GM12878 (cell line): Measurements from ENCODE around the gene FAM193B. TPM values are rescaled to one million over a fixed set of nuclear protein-coding genes. Genes with fewer than 3 reads are reported as not detected.

Source experiments
- ATAC-seq: fragments of 200-7000 bp; cut with Tn5 transposase; 3 replicates; pipeline ENCODE4 v1.9.1; 2020; ENCODE audit warnings: mild to moderate bottlenecking, moderate library complexity
- BruUV-seq: library from RNA; stranded (reverse); fragments of 400-500 nt; replicated peaks from 2 replicates; lab custom pipeline; 2021; lab: Mats Ljungman, UMichigan
- CTCF ChIA-PET: fragments of 300-600 bp; sonication (Branson Sonifier 250); formaldehyde crosslinking; extraction: SDS; loops from one replicate; lab custom pipeline; 2021; ENCODE audit warnings: inconsistent platforms; lab: Yijun Ruan, JAX
- POLR2A ChIA-PET: fragments of 350-600 bp; formaldehyde crosslinking; extraction: SDS; loops from one replicate; lab custom pipeline; 2021; ENCODE audit warnings: inconsistent platforms; lab: Charles Lee
- RAD21 ChIA-PET: fragments of 300-600 bp; sonication (Branson Sonifier 250); formaldehyde crosslinking; loops from one replicate; lab custom pipeline; 2023; ENCODE audit warnings: antibody characterized with exemption; ENCODE audit not compliant: unreplicated experiment; lab: Charles Lee
- SMC1A ChIA-PET: fragments of 300-600 bp; sonication (Branson Sonifier 250); formaldehyde crosslinking; loops from one replicate; lab custom pipeline; 2023; ENCODE audit not compliant: unreplicated experiment, uncharacterized antibody; lab: Charles Lee
- DNase-seq: peaks from one replicate; pipeline ENCODE4 v3.0.0-alpha.2; 2011; ENCODE audit warnings: low read depth, low spot score
- FAIRE-seq: peaks from 3 replicates; lab custom pipeline; 2011; peaks lifted over from hg19 to GRCh38; lab: Jason Lieb, UNC
- H2AFZ ChIP-seq: 2 replicates; pipeline ENCODE4 v1.6.0; 2011; ENCODE audit warnings: low read depth, low read length, control low read depth; ENCODE audit not compliant: control insufficient read depth
- H3K27ac ChIP-seq: 2 replicates; pipeline ENCODE4 v1.5.1; 2011; ENCODE audit warnings: control low read depth; ENCODE audit not compliant: control insufficient read depth, insufficient read depth
- H3K27me3 ChIP-seq, 2 experiments: replicated peaks in 1 of 2; 2 replicates each; pipeline versions ENCODE4 v1.6.0 to v1.6.1; 2011; ENCODE audit warnings: low read length in 1 of 2; ENCODE audit not compliant: control insufficient read depth in 2 of 2, insufficient read depth in 2 of 2
- H3K36me3 ChIP-seq, 2 experiments: 2 replicates each; pipeline ENCODE4 v1.5.1; 2011; ENCODE audit warnings: low read length in 1 of 2; ENCODE audit not compliant: control insufficient read depth in 2 of 2, insufficient read depth in 2 of 2
- H3K4me1 ChIP-seq: 2 replicates; pipeline ENCODE4 v1.6.1; 2011; ENCODE audit warnings: mild to moderate bottlenecking, low read length, moderate library complexity, mixed read lengths; ENCODE audit not compliant: control insufficient read depth, insufficient read depth
- H3K4me2 ChIP-seq: 2 replicates; pipeline ENCODE4 v1.6.0; 2011; ENCODE audit warnings: control low read depth; ENCODE audit not compliant: control insufficient read depth, insufficient read depth
- H3K4me3 ChIP-seq: fragments of 200-600 bp; sonication (generic); 2 replicates; pipeline ENCODE4 v1.5.1; 2016
- H3K79me2 ChIP-seq: 2 replicates; pipeline ENCODE4 v1.6.0; 2011; ENCODE audit warnings: low read length; ENCODE audit not compliant: control insufficient read depth, insufficient read depth
- H3K9ac ChIP-seq: 2 replicates; pipeline ENCODE4 v1.8.0; 2011; ENCODE audit warnings: low read length, control low read depth, mixed read lengths; ENCODE audit not compliant: control insufficient read depth, insufficient read depth
- H3K9me3 ChIP-seq: replicated peaks from 3 replicates; pipeline ENCODE4 v1.5.1; 2011; ENCODE audit warnings: mild to moderate bottlenecking, low read length; ENCODE audit not compliant: control insufficient read depth, insufficient read depth
- H4K20me1 ChIP-seq: 2 replicates; pipeline ENCODE4 v1.6.0; 2011; ENCODE audit not compliant: control insufficient read depth, insufficient read depth
- BMI1 ChIP-seq: fragments of 450-650 bp; IDR thresholded peaks from 2 replicates; pipeline ENCODE4 v1.6.1; 2016; ENCODE audit warnings: mild to moderate bottlenecking, moderate library complexity, borderline replicate concordance
- KDM1A ChIP-seq: fragments of 200-600 bp; sonication (generic); IDR thresholded peaks from 2 replicates; pipeline ENCODE4 v1.6.1; 2016; ENCODE audit warnings: borderline replicate concordance
- RELB ChIP-seq: fragments of 450-650 bp; IDR thresholded peaks from 2 replicates; pipeline ENCODE4 v1.6.1; 2017; ENCODE audit warnings: low read depth, mild to moderate bottlenecking, moderate library complexity
- SMAD5 ChIP-seq: IDR thresholded peaks from 2 replicates; pipeline ENCODE4 v1.6.1; 2016; ENCODE audit warnings: antibody characterized with exemption, low read depth
- SP1 ChIP-seq: IDR thresholded peaks from one replicate; pipeline ENCODE4 v1.6.1; 2011; ENCODE audit warnings: low read depth, low read length
- STAT1 ChIP-seq: fragments of 450-650 bp; conservative IDR thresholded peaks from 2 replicates; pipeline ENCODE4 v1.6.1; 2014; ENCODE audit warnings: antibody characterized with exemption, mild to moderate bottlenecking
- SUPT20H ChIP-seq: IDR thresholded peaks from 2 replicates; pipeline ENCODE4 v1.6.1; 2011; ENCODE audit warnings: low read depth, mild to moderate bottlenecking, low read length, moderate library complexity, borderline replicate concordance; ENCODE audit not compliant: control insufficient read depth
- ZBTB33 ChIP-seq: fragments of 450-650 bp; IDR thresholded peaks from 2 replicates; pipeline ENCODE4 v1.6.1; 2017; ENCODE audit warnings: mild to moderate bottlenecking
- WGBS: methylation state at CpG from one replicate; pipeline ENCODE4 v1.1.6; 2016; ENCODE audit warnings: low lambda C conversion rate; ENCODE audit not compliant: insufficient replicate concordance, insufficient coverage; ENCODE audit errors: missing lambda C conversion rate; 5-methylcytosine and 5-hydroxymethylcytosine counted together
- in situ Hi-C: fragments of 300-500 bp; cut with MboI; formaldehyde crosslinking; loops from 9 replicates; pipeline ENCODE4 v1.14.3; 2018; ENCODE audit warnings: mixed read lengths
- intact Hi-C: fragments of 100-400 bp; cut with micrococcal nuclease; formaldehyde crosslinking; loops from one replicate; pipeline ENCODE4 v1.14.2; 2022; ENCODE audit not compliant: unreplicated experiment
- polyA plus RNA-seq, 11 experiments: library from polyadenylated mRNA; depleted of rRNA in 4 of 11; unstranded in 6 of 11; stranded (reverse) in 5 of 11; fragments of >200 nt; fragmentation: Nextera tagmentation in 4 of 11; fragmentation: Illumina TruSeq in 1 of 11; extraction: Ambion mirVana in 4 of 11; extraction: Trizol in 1 of 11; gene quantifications; 1 replicate in 1 of 11; 2 replicates in 10 of 11; pipeline versions ENCODE4 v1.2.1 to v1.2.3, GENCODE V29; 2011 to 2016; ENCODE audit warnings: inconsistent platforms in 2 of 11, missing spikeins in 2 of 11, low read depth in 1 of 11
- total RNA-seq, 4 experiments: library from RNA; depleted of rRNA in 3 of 4; stranded (reverse); fragments of >200 nt in 3 of 4; fragmentation: Illumina TruSeq in 1 of 4; extraction: Trizol in 1 of 4; gene quantifications; 2 replicates each; pipeline versions ENCODE4 v1.2.1 to v1.2.3, GENCODE V29; 2013 to 2021
- TF ChIP-seq, protein P1 (sequence below), 3 experiments: IDR thresholded peaks in 2 of 3; conservative IDR thresholded peaks in 1 of 3; 2 replicates each; pipeline ENCODE4 v1.5.1; 2011; ENCODE audit warnings: low read depth in 3 of 3, low read length in 3 of 3, mild to moderate bottlenecking in 3 of 3, control low read depth in 2 of 3, moderate library complexity in 2 of 3, inconsistent platforms in 1 of 3, mixed read lengths in 1 of 3; ENCODE audit not compliant: control insufficient read depth in 2 of 3, insufficient read depth in 1 of 3; ENCODE audit errors: extremely low read depth in 1 of 3

Gene FAM193B
- total and polyA plus RNA-seq, 10 of the 15 experiments (the other 5 are each of a cell fraction or from before 2014, with no cell fraction given): 3.3 to 47.0 (median 25.1) TPM

GRCh38 chr5:177491983-177492746 lies 62.2 kb downstream of the FAM193B start:
- Histone ChIP-seq H3K9me3 (no peaks in the 10 kb centered on the region), H3K27me3 (no peaks in the 10 kb centered on the region), H3K4me3 (no peak overlapping the region), H3K4me2 (no peak overlapping the region), H3K9ac (no peak overlapping the region), H3K79me2 (peaks cover 6% of the 10 kb centered on the region), H3K36me3 (peaks cover 0 to 6% of the 10 kb centered on the region in 2 experiments; a peak in 2 of 4 replicates), H3K4me1 (peaks cover 24% of the 10 kb centered on the region), H3K27ac (no peak overlapping the region), H4K20me1 (no peaks in the 10 kb centered on the region), H2AFZ (no peak overlapping the region)
- BruUV-seq: no TSS peak
- DNase-seq: no peak
- no peak for FAIRE-seq
- RAD21 ChIA-PET: no interaction called here
- POLR2A ChIA-PET: interaction anchor here (0.5 to 1.5 kb wide), 3 partner anchors 14 to 18 kb away, joined by 3 to 4 read pairs (median 3); no protein-coding TSS in a partner anchor
- intact Hi-C loops: no loop called here
- in situ Hi-C loops: no loop called here
- ATAC-seq: no peak
- WGBS: 97% methylated on average over 51 of the region's 54 CpGs
- TF ChIP-seq STAT1: no peak
- no peak for TF ChIP-seq BMI1
- no peak for TF ChIP-seq SUPT20H
- no peak for TF ChIP-seq SP1
- no peak for TF ChIP-seq SMAD5
- CTCF ChIA-PET: interaction anchor here (0.6 to 4.8 kb wide), 6 partner anchors 7 to 310 kb away, joined by 3 to 36 read pairs (median 3); partner anchors contain the start of gene DOK3
- SMC1A ChIA-PET: no interaction called here

DNA sequence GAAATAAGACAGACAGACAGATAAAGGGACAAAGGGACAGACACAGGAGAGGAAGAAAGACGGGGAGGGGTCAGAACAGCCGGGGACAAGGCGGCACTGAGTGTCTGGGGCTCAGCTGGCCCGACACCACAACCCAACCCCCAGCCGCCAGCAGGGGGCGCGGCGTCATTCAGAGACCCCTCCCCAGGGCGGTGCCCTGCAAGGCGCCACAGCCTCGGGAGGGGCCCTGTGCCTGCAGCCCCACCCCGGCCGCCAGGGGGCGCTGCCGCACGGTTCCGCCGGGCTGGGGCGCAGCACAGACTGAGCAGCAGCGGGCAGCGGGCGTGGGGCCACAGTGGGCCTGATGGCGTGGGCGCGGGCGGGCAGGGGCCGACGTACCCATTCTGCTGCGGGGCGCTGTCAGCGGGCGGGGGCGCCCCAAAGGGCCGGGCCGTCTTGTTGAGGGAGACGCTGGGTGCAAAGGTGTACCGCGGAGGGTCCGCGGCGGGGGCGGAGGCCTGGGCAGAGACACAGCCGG lies 62.9 kb downstream of the FAM193B start:
- TF ChIP-seq RELB (no peak), KDM1A (no peak), ZBTB33 (peak; percentile 99)
- TF ChIP-seq, protein P1, sequence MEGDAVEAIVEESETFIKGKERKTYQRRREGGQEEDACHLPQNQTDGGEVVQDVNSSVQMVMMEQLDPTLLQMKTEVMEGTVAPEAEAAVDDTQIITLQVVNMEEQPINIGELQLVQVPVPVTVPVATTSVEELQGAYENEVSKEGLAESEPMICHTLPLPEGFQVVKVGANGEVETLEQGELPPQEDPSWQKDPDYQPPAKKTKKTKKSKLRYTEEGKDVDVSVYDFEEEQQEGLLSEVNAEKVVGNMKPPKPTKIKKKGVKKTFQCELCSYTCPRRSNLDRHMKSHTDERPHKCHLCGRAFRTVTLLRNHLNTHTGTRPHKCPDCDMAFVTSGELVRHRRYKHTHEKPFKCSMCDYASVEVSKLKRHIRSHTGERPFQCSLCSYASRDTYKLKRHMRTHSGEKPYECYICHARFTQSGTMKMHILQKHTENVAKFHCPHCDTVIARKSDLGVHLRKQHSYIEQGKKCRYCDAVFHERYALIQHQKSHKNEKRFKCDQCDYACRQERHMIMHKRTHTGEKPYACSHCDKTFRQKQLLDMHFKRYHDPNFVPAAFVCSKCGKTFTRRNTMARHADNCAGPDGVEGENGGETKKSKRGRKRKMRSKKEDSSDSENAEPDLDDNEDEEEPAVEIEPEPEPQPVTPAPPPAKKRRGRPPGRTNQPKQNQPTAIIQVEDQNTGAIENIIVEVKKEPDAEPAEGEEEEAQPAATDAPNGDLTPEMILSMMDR (IDR thresholded peaks at IDR 0.05 in 2 of 3, conservative IDR thresholded peaks at IDR 0.05 in 1 of 3; ENCODE audit: control insufficient read depth in 2 of 3, extremely low read depth in 1 of 3, insufficient read depth in 1 of 3, low read depth in 3 of 3, low read length in 3 of 3): peak; percentile 18 to 44 (median 40); a peak in 5 of 6 replicates
- DNase-seq (no peak), FAIRE-seq (no peak), ATAC-seq (no peak)
- CTCF ChIA-PET: no interaction called here
- H2AFZ ChIP-seq: no peak overlapping the region
- RAD21 ChIA-PET: no interaction called here
- BruUV-seq: no TSS peak
- no peaks in the 10 kb centered on the region for H3K9me3 ChIP-seq
- no peak overlapping the region for H3K9ac ChIP-seq
- H3K79me2 ChIP-seq: peaks cover 4% of the 10 kb centered on the region
- in situ Hi-C loops: no loop called here
- H3K27me3 ChIP-seq: no peaks in the 10 kb centered on the region
- intact Hi-C loops: no loop called here
- peaks cover 0 to 6% of the 10 kb centered on the region in 2 experiments; a peak in 2 of 4 replicates for H3K36me3 ChIP-seq
- WGBS: 94% methylated on average over 26 of the region's 43 CpGs
- no peak overlapping the region for H3K27ac ChIP-seq
- H3K4me3 ChIP-seq: no peak overlapping the region
- no peaks in the 10 kb centered on the region for H4K20me1 ChIP-seq
- H3K4me1 ChIP-seq: peaks cover 24% of the 10 kb centered on the region
- POLR2A ChIA-PET: interaction anchor here (0.5 to 1.4 kb wide), 2 partner anchors 15 to 17 kb away, joined by 3 to 4 read pairs; no protein-coding TSS in a partner anchor
- SMC1A ChIA-PET: no interaction called here
- no peak overlapping the region for H3K4me2 ChIP-seq
